Spleen (tissue), 11 donors: ENCODE results near the gene IFT43. TPM values are rescaled to one million over a fixed set of nuclear protein-coding genes. Genes with fewer than 3 reads are reported as not detected.

Experiments
- DNase-seq: peaks from one replicate; pipeline ENCODE4 v3.0.0-alpha.2; 2020
- H3K27ac ChIP-seq, 8 donors: fragments of 200-600 bp; sonication (generic) in 7 of 8; 1 replicate in 4 of 8; 2 replicates in 4 of 8; pipeline versions ENCODE4 v1.5.0 to v1.8.0; 2016 to 2021; ENCODE audit warnings: inconsistent platforms in 4 of 8, mild to moderate bottlenecking in 4 of 8, moderate library complexity in 1 of 8
- H3K27me3 ChIP-seq, 7 donors: fragments of 200-600 bp; sonication (generic) in 6 of 7; replicated peaks in 1 of 7; 1 replicate in 4 of 7; 2 replicates in 3 of 7; pipeline versions ENCODE4 v1.5.0 to v1.8.0; 2016 to 2021; ENCODE audit warnings: inconsistent platforms in 3 of 7, mild to moderate bottlenecking in 1 of 7
- H3K36me3 ChIP-seq, 6 donors: fragments of 200-600 bp; sonication (generic) in 5 of 6; 1 replicate in 4 of 6; 2 replicates in 2 of 6; pipeline versions ENCODE4 v1.5.0 to v1.8.0; 2016 to 2021; ENCODE audit warnings: inconsistent platforms in 2 of 6
- H3K4me1 ChIP-seq, 6 donors: fragments of 200-600 bp; sonication (generic) in 5 of 6; 1 replicate in 3 of 6; 2 replicates in 3 of 6; pipeline versions ENCODE4 v1.5.0 to v1.8.0; 2016 to 2021; ENCODE audit warnings: inconsistent platforms in 3 of 6
- H3K4me3 ChIP-seq, 8 donors: fragments of 200-600 bp; sonication (generic) in 7 of 8; 1 replicate in 4 of 8; 2 replicates in 4 of 8; pipeline versions ENCODE4 v1.5.0 to v1.8.0; 2016 to 2021; ENCODE audit warnings: inconsistent platforms in 4 of 8, mild to moderate bottlenecking in 4 of 8, moderate library complexity in 2 of 8
- H3K9me3 ChIP-seq, 8 donors: fragments of 200-600 bp; sonication (generic) in 7 of 8; 1 replicate in 4 of 8; 2 replicates in 4 of 8; pipeline versions ENCODE4 v1.5.0 to v1.8.0; 2016 to 2021; ENCODE audit warnings: inconsistent platforms in 4 of 8
- CTCF ChIP-seq, 11 experiments: fragments of 200-600 bp in 7 of 11; fragments of 450-650 bp in 4 of 11; sonication (generic) in 4 of 11; IDR thresholded peaks in 8 of 11; conservative IDR thresholded peaks in 3 of 11; 1 replicate in 7 of 11; 2 replicates in 4 of 11; pipeline versions ENCODE4 v1.4.0 to v1.8.0; 2016 to 2021; ENCODE audit warnings: antibody characterized with exemption in 11 of 11, inconsistent platforms in 4 of 11, mild to moderate bottlenecking in 1 of 11
- POLR2A ChIP-seq, 3 donors: fragments of 450-650 bp; IDR thresholded peaks; one replicate each; pipeline ENCODE4 v1.5.1; 2017; ENCODE audit warnings: antibody characterized with exemption in 3 of 3, mild to moderate bottlenecking in 1 of 3
- POLR2AphosphoS5 ChIP-seq, 3 donors: sonication (generic); formaldehyde crosslinking; IDR thresholded peaks; one replicate each; pipeline ENCODE4 v1.5.1; 2017; ENCODE audit warnings: antibody characterized with exemption in 3 of 3
- WGBS, 5 donors: extraction: QIAGEN DNeasy Blood & Tissue Kit in 3 of 5; methylation state at CpG; one replicate each; pipeline versions ENCODE4 v1.1.5 to v1.1.7; 2013 to 2018; 5-methylcytosine and 5-hydroxymethylcytosine counted together
- intact Hi-C: fragments of 100-400 bp; cut with DNase I; formaldehyde crosslinking; loops from one replicate; pipeline ENCODE4 v1.15.0; 2023; ENCODE audit warnings: low total_unique reads
- polyA plus RNA-seq, 3 donors: library from polyadenylated mRNA; stranded (reverse); fragments of 200-250 nt; gene quantifications; one replicate each; pipeline ENCODE4 v1.2.1, GENCODE V29; 2013
- total RNA-seq, 7 donors: library from RNA; depleted of rRNA in 3 of 7; stranded (reverse); fragments of >200 nt in 3 of 7; fragmentation: NEBNext Ultra II Directional in 4 of 7; extraction: Animal tissue kit (Norgen Biotek cat#: 25700) in 4 of 7; gene quantifications; one replicate each; pipeline versions ENCODE4 v1.1.0 to v1.2.1, GENCODE V29; 2016 to 2021
- donor health status: healthy with polysubstance abuse.
- donor health status: DM: no; HTN: no; CAD: no; lungs with moderate emphysema.
- donor health status: DM: no; HTN: no; CAD: no.
- donor health status: Bipolar disorder and iron deficiency.
- donor health status: healthy.
- donor health status: DM: no; HTN: no; CAD: no.
- donor health status: DM: yes; HTN: yes; CAD: no.

Gene IFT43
- total and polyA plus RNA-seq, 10 donors: 19.8 to 39.9 (median 27.4) TPM

DNA sequence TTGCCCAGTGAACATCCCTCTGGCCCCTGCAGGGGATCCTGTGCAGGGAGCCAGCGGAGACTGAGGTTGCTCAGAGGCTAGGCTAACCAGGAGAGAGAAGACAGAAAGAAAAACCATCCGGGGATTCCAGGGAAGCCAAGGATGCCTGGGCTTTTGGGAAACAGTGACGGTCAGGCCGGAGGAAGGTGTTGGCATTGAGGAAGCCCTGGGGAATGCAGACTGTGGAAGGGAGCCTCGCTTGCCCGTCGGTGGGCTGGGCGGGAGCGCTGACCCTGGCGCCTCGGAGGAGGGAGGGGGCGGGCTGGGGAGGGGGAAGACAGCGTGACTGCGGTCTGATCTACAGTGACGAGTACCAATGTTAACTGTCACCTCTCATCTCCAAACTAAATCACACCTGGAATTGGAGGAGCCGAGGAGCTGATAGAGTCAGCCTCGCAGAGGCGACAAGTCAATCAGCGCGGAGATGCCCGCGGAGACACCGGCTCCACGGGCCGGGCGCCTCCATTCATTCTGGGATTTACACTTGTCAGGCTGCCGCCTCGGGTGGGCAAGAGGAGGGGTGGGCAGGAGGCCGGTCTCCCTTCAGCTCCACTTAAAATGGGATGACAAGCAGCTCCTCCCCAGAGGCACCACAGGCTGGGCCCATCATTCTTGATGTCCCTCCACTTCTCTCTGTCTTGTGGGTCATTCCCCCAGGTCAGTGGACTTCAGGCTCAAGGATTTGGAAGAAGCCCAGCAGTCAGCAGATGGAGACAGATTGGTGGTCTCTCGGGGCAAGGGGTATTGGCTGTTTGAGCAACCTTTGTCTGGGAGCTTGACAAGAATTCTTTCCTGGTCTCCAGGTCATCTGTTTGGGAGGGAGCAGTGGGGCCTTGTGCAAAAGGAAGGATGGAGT is 145.8 kb downstream of the IFT43 start:
- Histone ChIP-seq H3K36me3 (no peaks in the 10 kb centered on the region), H3K4me3 (no peak overlapping the region), H3K4me1 (no peaks in the 10 kb centered on the region), H3K9me3 (no peaks in the 10 kb centered on the region), H3K27me3 (peaks cover 0 to 94% (median 18%) of the 10 kb centered on the region in 7 donors), H3K27ac (no peak overlapping the region)
- DNase-seq: no peak
- 10 to 19% (median 16%) methylated on average over 28 to 30 of the region's 30 CpGs for WGBS, 5 donors
- TF ChIP-seq POLR2AphosphoS5 (IDR thresholded peaks at IDR 0.05) (no peak), CTCF (IDR thresholded peaks at IDR 0.05 in 8 of 11, conservative IDR thresholded peaks at IDR 0.05 in 3 of 11) (no peak), POLR2A (IDR thresholded peaks at IDR 0.05) (no peak)
- intact Hi-C loops: no loop called here

DNA sequence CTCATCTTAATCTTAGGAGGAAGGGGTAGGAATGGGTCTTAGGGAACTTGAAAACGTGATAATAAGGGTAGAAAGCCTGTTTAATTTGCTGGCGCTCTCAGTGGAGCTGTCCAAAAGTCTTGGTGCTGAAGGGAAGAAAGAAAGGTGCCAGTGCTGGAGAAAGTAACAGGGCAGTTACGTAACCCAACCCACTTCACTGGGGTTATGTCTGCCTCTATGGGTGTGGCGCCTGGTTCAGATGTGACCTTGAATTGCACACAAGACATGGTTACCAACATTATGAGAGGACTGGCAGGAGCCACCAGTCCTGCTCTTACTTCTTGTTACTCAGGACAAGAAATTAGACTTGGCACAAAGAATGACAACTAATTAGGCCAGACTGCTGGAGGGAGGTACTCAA is 147.5 kb downstream of the IFT43 start:
- no peak for TF ChIP-seq POLR2AphosphoS5 (IDR thresholded peaks at IDR 0.05)
- TF ChIP-seq CTCF (IDR thresholded peaks at IDR 0.05 in 8 of 11, conservative IDR thresholded peaks at IDR 0.05 in 3 of 11): no peak
- intact Hi-C loops: no loop called here
- Histone ChIP-seq H3K27ac (no peak overlapping the region), H3K27me3 (peaks cover 0 to 99% (median 36%) of the 10 kb centered on the region in 7 donors), H3K36me3 (no peaks in the 10 kb centered on the region), H3K4me3 (no peak overlapping the region), H3K9me3 (no peaks in the 10 kb centered on the region), H3K4me1 (peaks cover 0 to 2% (median 0%) of the 10 kb centered on the region in 6 donors)
- DNase-seq: no peak
- whole genome bisulfite sequencing, 5 donors: 25 to 36% (median 30%) methylated on average over 4 of the region's 4 CpGs

Other genes starting within 250 kb of the IFT43 start
- 10 to 100 TPM in 4 of 7 donors, 1 to 10 TPM in 3; 5.6 to 61.0 (median 15.7) TPM for gene TGFB3, start 3.8 kb upstream of the IFT43 start, total RNA-seq
- 1 to 10 TPM; 4.0 to 6.1 (median 4.2) TPM for gene TGFB3, start 3.8 kb upstream of the IFT43 start, polyA plus RNA-seq
- 10 to 100 TPM; 51.5 to 96.5 (median 74.5) TPM for gene GPATCH2L, start 166.2 kb downstream of the IFT43 start, total RNA-seq
- 1 to 10 TPM; 3.5 to 5.2 (median 4.0) TPM for gene GPATCH2L, start 166.2 kb downstream of the IFT43 start, polyA plus RNA-seq